LNCaP clone FGC (cell line): ENCODE results near the gene DLG1.

ENCODE experiments used
- DNase-seq: peaks from one replicate; pipeline ENCODE4 v3.0.0-alpha.2; 2011; ENCODE audit warnings: low read depth
- H3K4me3 ChIP-seq: 2 replicates; pipeline ENCODE4 v1.5.1; 2011; ENCODE audit warnings: mild to moderate bottlenecking, low read depth, low read length, control low read depth
- CTCF ChIP-seq: IDR thresholded peaks from 2 replicates; pipeline ENCODE4 v1.5.1; 2012; ENCODE audit warnings: mild to moderate bottlenecking; ENCODE audit not compliant: control insufficient read depth, insufficient read depth; ENCODE audit errors: extremely low read depth

DLG1 gene

GRCh38 chr3:197306374-197307086 is 8.1 kb upstream of the DLG1 start:
- TF ChIP-seq CTCF: no peak
- no peak overlapping the region for H3K4me3 ChIP-seq
- no peak for DNase-seq

GRCh38 chr3:197305854-197306253 is 7.4 kb upstream of the DLG1 start:
- no peak for DNase-seq

GRCh38 chr3:197303452-197303851 is 5.0 kb upstream of the DLG1 start:
- no peak for TF ChIP-seq CTCF
- no peak overlapping the region for H3K4me3 ChIP-seq
- DNase-seq: no peak

More at GRCh38 chr3:197305854-197306253, 7.4 kb upstream of the DLG1 start:
- no peak for TF ChIP-seq CTCF
- H3K4me3 ChIP-seq: no peak overlapping the region

- H3K4me3 ChIP-seq: no peak overlapping the region
- no peak for DNase-seq
- no peak for TF ChIP-seq CTCF
Observed at GRCh38 chr3:197302696-197303341, 4.4 kb upstream of the DLG1 start.

- no peak for DNase-seq
- TF ChIP-seq CTCF: no peak
- no peak overlapping the region for H3K4me3 ChIP-seq
Observed at GRCh38 chr3:197302033-197302432, 3.6 kb upstream of the DLG1 start.

- no peak for TF ChIP-seq CTCF
- no peak overlapping the region for H3K4me3 ChIP-seq
- DNase-seq: no peak
Observed at GRCh38 chr3:197300361-197300760, 1.9 kb upstream of the DLG1 start.
